PFSK-1 (cell line): Measurements from ENCODE around the gene CTBP1.

Source experiments
- SIN3A ChIP-seq: IDR thresholded peaks from 2 replicates; pipeline ENCODE4 v1.6.1; 2012; ENCODE audit warnings: mild to moderate bottlenecking, low read length, moderate library complexity, borderline replicate concordance; ENCODE audit not compliant: insufficient read depth
- TAF1 ChIP-seq: IDR thresholded peaks from 2 replicates; pipeline ENCODE4 v1.6.1; 2012; ENCODE audit warnings: low read length, control low read depth, borderline replicate concordance; ENCODE audit not compliant: insufficient read depth
- TF ChIP-seq, protein P1 (sequence below), 2 experiments: IDR thresholded peaks; 2 replicates each; pipeline versions ENCODE4 v1.6.1 to v1.8.0; 2011 to 2012; ENCODE audit warnings: low read depth in 2 of 2, low read length in 2 of 2, control low read depth in 1 of 2, inconsistent platforms in 1 of 2, mild to moderate bottlenecking in 1 of 2, moderate library complexity in 1 of 2; ENCODE audit not compliant: insufficient read depth in 1 of 2

DNA sequence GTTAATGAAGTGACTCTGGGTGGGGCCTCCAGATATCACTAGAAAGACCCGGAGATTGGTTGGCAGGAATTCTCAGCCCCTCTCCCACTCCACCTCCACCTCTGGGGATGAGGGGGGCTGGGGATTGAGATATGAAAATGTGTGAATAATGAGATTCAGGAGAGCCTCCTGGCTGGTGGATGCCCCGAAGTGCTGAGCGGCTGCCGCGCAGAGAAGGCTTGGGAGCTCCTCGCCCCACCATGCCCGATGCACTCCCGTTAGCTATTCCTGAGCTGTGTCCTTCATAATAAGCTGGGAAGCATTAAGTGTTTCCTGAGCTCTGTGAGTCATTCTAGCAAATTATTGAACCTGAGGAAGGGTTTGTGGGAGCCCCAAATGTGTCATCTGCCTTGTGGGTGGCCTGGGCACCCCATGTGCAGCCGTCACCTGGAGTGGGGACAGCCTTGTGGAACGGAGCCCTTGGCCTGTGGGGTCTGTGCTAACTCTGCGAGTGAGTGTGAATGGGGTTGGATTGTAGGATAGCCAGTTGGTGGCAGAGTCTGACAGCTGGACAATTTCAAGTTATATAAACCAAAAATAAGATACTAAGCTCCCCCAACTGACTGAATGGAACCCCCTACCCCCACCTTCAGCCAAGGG, 36.3 kb upstream of the CTBP1 start:
- no peak for TF ChIP-seq TAF1
- TF ChIP-seq SIN3A = no peak
- TF ChIP-seq, protein P1, sequence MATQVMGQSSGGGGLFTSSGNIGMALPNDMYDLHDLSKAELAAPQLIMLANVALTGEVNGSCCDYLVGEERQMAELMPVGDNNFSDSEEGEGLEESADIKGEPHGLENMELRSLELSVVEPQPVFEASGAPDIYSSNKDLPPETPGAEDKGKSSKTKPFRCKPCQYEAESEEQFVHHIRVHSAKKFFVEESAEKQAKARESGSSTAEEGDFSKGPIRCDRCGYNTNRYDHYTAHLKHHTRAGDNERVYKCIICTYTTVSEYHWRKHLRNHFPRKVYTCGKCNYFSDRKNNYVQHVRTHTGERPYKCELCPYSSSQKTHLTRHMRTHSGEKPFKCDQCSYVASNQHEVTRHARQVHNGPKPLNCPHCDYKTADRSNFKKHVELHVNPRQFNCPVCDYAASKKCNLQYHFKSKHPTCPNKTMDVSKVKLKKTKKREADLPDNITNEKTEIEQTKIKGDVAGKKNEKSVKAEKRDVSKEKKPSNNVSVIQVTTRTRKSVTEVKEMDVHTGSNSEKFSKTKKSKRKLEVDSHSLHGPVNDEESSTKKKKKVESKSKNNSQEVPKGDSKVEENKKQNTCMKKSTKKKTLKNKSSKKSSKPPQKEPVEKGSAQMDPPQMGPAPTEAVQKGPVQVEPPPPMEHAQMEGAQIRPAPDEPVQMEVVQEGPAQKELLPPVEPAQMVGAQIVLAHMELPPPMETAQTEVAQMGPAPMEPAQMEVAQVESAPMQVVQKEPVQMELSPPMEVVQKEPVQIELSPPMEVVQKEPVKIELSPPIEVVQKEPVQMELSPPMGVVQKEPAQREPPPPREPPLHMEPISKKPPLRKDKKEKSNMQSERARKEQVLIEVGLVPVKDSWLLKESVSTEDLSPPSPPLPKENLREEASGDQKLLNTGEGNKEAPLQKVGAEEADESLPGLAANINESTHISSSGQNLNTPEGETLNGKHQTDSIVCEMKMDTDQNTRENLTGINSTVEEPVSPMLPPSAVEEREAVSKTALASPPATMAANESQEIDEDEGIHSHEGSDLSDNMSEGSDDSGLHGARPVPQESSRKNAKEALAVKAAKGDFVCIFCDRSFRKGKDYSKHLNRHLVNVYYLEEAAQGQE (IDR thresholded peaks at IDR 0.05; ENCODE audit: insufficient read depth in 1 of 2, low read depth in 2 of 2, low read length in 2 of 2) = no peak
